ENCODE data around the gene ZFTA. TPM values are rescaled to one million over a fixed set of nuclear protein-coding genes. Genes with fewer than 3 reads are reported as not detected.

Gene ZFTA
- total RNA-seq, 2 donors from 2014 or later = 13.2 to 23.1 TPM

DNA sequence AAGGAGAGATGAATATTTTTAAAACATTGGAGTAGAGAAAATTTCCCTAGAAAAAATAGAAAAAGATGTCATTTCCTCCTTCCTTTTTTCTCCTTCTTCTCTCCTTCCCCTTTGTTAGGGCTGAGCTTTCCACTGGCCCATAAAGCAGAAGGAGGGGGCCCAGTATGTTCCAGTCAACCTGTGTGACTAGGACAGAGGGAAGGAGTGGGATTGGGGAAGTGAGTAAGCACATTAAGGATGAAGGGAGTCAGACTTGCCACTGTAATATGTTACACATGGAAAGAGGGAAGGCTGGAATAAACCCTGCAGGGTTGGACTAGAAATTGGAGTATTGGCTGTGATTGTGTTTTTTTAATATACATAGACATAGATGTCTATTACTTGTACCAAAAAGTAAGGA is 24.6 kb upstream of the ZFTA start:
- intact Hi-C loops (cut with DNase I) = no loop called here

DNA sequence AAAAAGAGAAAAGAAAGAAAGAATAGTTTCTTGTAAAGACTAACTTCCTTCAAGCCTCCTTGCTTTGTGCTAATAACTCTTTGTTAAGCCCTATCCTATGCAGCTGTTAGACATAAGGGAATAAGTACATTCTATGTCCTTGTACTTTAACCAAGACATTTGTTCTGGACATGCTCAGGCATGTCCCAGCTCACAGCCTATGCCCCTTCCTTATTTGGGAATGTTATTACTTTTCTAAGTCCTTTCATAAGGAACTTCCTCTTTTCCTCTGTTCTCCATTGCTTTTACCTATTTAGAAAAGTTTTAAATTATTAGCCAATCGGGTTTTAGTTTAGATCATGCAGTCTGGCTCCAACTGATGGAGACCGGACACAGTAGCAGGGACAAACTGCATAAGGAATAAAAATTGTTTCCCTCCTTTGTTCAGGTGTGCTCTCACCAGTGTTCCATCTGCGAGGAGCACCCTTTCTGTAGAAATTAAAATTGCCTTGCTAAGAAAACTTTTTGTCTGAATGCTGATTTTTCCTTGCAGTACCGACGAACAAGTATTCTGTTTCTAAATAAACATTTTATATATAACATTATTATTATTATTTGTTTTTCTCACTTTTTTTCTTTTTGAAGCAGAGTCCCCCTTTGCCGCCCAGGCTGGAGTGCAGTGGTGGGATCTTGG is 23.1 kb upstream of the ZFTA start:
- ATAC-seq (no peak), DNase-seq (no peak)
- 91% methylated on average over 6 of the region's 6 CpGs for WGBS, 2 donors
- Histone ChIP-seq H3K27ac (no peak overlapping the region), H3K27me3 (no peaks in the 10 kb centered on the region), H3K4me3 (no peak overlapping the region), H3K9me3 (no peaks in the 10 kb centered on the region), H3K36me3 (replicated peaks in 1 of 2; ENCODE audit: insufficient read depth in 1 of 2, low read depth in 2 of 2) (no peaks in the 10 kb centered on the region), H3K4me1 (no peaks in the 10 kb centered on the region)
- intact Hi-C loops (cut with DNase I) = no loop called here
- TF ChIP-seq, protein P1, sequence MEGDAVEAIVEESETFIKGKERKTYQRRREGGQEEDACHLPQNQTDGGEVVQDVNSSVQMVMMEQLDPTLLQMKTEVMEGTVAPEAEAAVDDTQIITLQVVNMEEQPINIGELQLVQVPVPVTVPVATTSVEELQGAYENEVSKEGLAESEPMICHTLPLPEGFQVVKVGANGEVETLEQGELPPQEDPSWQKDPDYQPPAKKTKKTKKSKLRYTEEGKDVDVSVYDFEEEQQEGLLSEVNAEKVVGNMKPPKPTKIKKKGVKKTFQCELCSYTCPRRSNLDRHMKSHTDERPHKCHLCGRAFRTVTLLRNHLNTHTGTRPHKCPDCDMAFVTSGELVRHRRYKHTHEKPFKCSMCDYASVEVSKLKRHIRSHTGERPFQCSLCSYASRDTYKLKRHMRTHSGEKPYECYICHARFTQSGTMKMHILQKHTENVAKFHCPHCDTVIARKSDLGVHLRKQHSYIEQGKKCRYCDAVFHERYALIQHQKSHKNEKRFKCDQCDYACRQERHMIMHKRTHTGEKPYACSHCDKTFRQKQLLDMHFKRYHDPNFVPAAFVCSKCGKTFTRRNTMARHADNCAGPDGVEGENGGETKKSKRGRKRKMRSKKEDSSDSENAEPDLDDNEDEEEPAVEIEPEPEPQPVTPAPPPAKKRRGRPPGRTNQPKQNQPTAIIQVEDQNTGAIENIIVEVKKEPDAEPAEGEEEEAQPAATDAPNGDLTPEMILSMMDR (IDR thresholded peaks at IDR 0.05) = no peak
- no peak for TF ChIP-seq POLR2A (IDR thresholded peaks at IDR 0.05)

More for the DNA sequence above, 24.6 kb upstream of the ZFTA start:
- Histone ChIP-seq H3K27ac (no peak overlapping the region), H3K4me3 (no peak overlapping the region), H3K27me3 (no peaks in the 10 kb centered on the region), H3K36me3 (replicated peaks in 1 of 2; ENCODE audit: insufficient read depth in 1 of 2, low read depth in 2 of 2) (no peaks in the 10 kb centered on the region), H3K4me1 (no peaks in the 10 kb centered on the region), H3K9me3 (no peaks in the 10 kb centered on the region)
- TF ChIP-seq POLR2A (IDR thresholded peaks at IDR 0.05) = no peak
- TF ChIP-seq, protein P1 (IDR thresholded peaks at IDR 0.05) = no peak
- DNase-seq (no peak), ATAC-seq (no peak)

DNA sequence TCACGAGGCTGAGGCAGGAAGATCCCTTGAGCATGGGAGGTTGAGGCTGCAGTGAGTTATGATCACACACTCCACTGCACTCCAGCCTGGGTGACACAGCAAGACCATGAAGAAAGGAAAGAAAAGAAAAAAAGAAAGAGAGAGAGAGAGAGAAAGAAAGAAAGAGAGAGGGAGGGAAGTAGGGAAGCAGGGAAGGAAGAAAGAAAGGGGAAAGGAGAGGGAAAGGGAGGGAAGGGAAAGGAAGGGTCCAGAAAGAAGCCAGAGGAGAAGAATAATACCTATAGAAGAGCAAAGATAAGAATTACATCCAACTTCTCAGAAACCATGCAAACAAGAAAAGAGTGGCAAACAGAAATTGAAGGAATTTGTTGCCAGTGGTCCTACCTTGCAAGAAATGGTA is 17.2 kb upstream of the ZFTA start:
- Histone ChIP-seq H3K27me3 (no peaks in the 10 kb centered on the region), H3K4me3 (no peak overlapping the region), H3K36me3 (replicated peaks in 1 of 2; ENCODE audit: insufficient read depth in 1 of 2, low read depth in 2 of 2) (no peaks in the 10 kb centered on the region), H3K27ac (no peak overlapping the region), H3K4me1 (peaks cover 3% of the 10 kb centered on the region), H3K9me3 (no peaks in the 10 kb centered on the region)
- TF ChIP-seq, protein P1 (IDR thresholded peaks at IDR 0.05) = no peak
- no peak for TF ChIP-seq POLR2A (IDR thresholded peaks at IDR 0.05)
- WGBS, 2 donors = 81 to 86% methylated on average over 1 of the region's 1 CpG
- ATAC-seq = no peak
- intact Hi-C loops (cut with DNase I) = no loop called here
- DNase-seq = no peak

DNA sequence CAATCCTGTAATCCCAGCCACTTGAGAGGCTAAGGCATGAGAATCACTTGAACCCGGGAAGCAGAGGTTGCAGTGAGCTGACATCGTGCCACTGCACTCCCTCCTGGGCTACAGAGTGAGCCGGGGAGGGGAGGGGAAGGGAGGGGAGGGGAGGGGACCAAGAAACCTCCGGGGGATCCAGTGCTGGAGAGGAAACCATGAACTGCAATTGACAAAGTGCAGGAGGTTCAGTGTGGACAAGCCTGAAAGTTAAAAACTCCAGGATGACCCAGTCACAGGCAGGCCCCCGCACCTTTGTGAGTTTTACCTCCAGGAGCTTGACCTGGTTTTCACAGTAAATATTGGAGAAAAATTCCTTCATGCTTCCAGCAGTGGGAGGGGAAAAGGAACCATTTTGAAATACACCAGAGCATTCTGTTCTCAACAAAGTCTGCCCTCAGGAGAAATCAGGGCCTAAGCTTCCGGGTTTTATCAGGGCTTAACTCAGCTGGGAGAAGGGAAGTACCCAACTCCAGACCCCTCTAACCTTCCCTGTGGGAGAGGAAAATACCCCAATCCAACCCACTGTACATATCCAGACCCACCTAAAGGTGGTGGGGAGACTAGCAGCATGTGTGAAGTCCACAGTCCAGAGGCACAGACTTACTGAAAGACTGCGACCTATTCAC is 15.5 kb upstream of the ZFTA start:
- TF ChIP-seq, protein P1 (IDR thresholded peaks at IDR 0.05) = no peak
- TF ChIP-seq POLR2A (IDR thresholded peaks at IDR 0.05) = no peak
- peak overlapping the region; percentile 8 to 73 (median 56) for H3K27ac ChIP-seq
- H3K36me3 ChIP-seq (replicated peaks in 1 of 2; ENCODE audit: insufficient read depth in 1 of 2, low read depth in 2 of 2) = no peaks in the 10 kb centered on the region
- peak in 2 of 4 donors; percentile 15 to 48 for DNase-seq
- H3K4me1 ChIP-seq = peaks cover 3% of the 10 kb centered on the region
- intact Hi-C loops (cut with DNase I) = no loop called here
- ATAC-seq = peak; percentile 85
- 29 to 49% methylated on average over 7 of the region's 7 CpGs for WGBS, 2 donors
- no peaks in the 10 kb centered on the region for H3K27me3 ChIP-seq
- no peak overlapping the region for H3K4me3 ChIP-seq
- H3K9me3 ChIP-seq = no peaks in the 10 kb centered on the region

DNA sequence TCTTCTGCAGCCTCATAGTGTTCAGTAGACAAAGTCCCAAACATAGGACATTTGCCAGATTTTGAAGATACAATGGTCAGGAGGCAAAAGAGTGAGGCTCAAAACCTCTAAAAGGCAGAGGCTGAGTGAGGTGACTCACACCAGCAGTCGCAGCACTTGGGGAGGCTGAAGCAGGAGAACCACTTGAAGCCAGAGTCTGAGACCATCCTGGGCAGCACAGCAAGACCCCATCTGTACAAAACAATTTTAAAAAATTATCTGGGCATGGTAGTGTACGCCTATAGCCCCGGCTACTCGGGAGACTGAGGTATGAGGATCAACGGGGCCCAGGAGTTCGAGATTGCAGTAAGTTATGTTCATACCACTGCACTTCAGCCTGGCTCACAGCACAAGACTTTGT is 14.2 kb upstream of the ZFTA start:
- DNase-seq = no peak
- WGBS, 2 donors = 88 to 92% methylated on average over 6 of the region's 6 CpGs
- Histone ChIP-seq H3K9me3 (no peaks in the 10 kb centered on the region), H3K27me3 (no peaks in the 10 kb centered on the region), H3K4me1 (peaks cover 3% of the 10 kb centered on the region), H3K36me3 (replicated peaks in 1 of 2; ENCODE audit: insufficient read depth in 1 of 2, low read depth in 2 of 2) (no peaks in the 10 kb centered on the region), H3K4me3 (no peak overlapping the region), H3K27ac (no peak overlapping the region)
- intact Hi-C loops (cut with DNase I) = no loop called here
- TF ChIP-seq, protein P1 (IDR thresholded peaks at IDR 0.05) = no peak
- TF ChIP-seq POLR2A (IDR thresholded peaks at IDR 0.05) = no peak
- ATAC-seq = no peak
